GM12892 (cell line): Measurements from ENCODE around the gene CACNA2D2.

Experiments used
- DNase-seq: peaks from one replicate; pipeline ENCODE4 v3.0.0; 2011; ENCODE audit not compliant: insufficient read length
- FAIRE-seq: peaks from 2 replicates; lab custom pipeline; 2011; peaks lifted over from hg19 to GRCh38; lab: Jason Lieb, UNC
- POLR2A ChIP-seq: IDR thresholded peaks from 2 replicates; pipeline ENCODE4 v1.6.1; 2011; ENCODE audit warnings: low read depth, low read length, control low read depth
- POLR2AphosphoS5 ChIP-seq: IDR thresholded peaks from 2 replicates; pipeline ENCODE4 v1.6.1; 2011; ENCODE audit warnings: low read depth, low read length, control low read depth
- TAF1 ChIP-seq: IDR thresholded peaks from 2 replicates; pipeline ENCODE4 v1.6.1; 2011; ENCODE audit warnings: low read depth, mild to moderate bottlenecking, control low read depth, low read length, borderline replicate concordance

Gene CACNA2D2

GRCh38 chr3:50474717-50475116 is 28.7 kb downstream of the CACNA2D2 start:
- TF ChIP-seq POLR2A (no peak), TAF1 (no peak), POLR2AphosphoS5 (no peak)
- DNase-seq: no peak
- no peak for FAIRE-seq

DNA sequence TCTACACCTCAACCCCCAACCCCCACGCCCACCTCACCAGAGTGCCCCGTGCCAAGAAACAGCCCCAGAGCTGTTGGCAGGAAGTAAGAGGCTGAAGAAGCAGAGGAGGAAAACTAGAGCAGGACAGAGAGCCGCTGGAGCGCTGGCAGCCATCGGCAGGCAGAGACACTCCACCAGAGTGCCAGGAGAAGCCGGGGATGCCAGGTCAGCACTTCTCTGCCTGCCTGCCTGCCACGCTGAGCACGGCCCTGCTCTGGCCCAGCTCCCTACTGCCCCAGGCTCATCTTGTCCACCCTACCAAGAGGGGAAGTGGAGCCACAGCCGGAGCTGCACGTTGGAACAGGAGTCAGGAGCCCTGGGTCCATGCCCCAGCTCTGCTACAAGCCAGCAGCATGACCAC is 29.7 kb downstream of the CACNA2D2 start:
- DNase-seq (no peak), FAIRE-seq (no peak)
- TF ChIP-seq TAF1 (no peak), POLR2AphosphoS5 (no peak), POLR2A (no peak)

DNA sequence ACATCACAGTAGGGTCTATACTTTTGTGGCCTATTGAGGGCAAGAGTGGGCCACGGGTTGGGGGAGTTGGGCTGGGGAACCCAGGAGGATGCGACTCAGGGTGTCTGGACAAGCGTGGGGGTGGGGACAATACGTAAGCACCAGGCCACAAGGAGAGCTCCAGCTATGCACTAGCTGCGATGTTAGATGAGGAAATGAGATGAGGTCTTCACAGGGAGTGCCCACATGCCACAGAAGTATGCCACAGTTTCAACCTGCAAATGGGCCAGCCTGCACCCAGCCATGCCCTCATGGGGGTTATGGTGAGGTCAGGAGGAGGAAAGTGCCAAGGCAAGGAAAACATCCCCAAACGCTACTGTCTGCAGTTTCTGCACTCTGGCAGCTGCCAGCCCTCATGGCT is 30.5 kb downstream of the CACNA2D2 start:
- no peak for TF ChIP-seq POLR2AphosphoS5
- no peak for TF ChIP-seq TAF1
- TF ChIP-seq POLR2A: no peak
- no peak for FAIRE-seq
- DNase-seq: no peak

DNA sequence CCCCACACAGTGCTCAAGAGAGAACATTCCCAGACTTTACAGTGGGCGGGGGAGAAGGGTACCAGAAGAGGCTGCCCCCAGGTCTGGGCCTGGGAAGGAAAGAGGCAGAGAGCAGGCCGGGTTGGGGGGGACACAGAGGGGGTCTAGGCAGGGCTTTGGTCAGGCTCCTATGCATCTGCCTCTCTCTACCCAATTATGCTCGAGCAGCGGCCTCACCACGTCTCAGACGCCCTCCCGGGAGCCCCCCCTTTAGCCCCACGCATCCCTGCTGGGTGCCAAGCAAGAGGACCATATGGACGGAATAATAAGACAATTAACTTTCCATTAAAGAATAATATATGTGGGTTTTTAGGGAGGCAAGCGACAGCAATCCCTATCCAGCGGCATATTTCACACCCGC is 32.8 kb downstream of the CACNA2D2 start:
- no peak for FAIRE-seq
- no peak for DNase-seq
- TF ChIP-seq POLR2AphosphoS5: no peak
- TF ChIP-seq TAF1: no peak
- no peak for TF ChIP-seq POLR2A

GRCh38 chr3:50467919-50468318 is 35.5 kb downstream of the CACNA2D2 start:
- no peak for FAIRE-seq

GRCh38 chr3:50466177-50466576 is 37.3 kb downstream of the CACNA2D2 start:
- DNase-seq (no peak), FAIRE-seq (no peak)
- no peak for TF ChIP-seq POLR2AphosphoS5
- no peak for TF ChIP-seq POLR2A
- no peak for TF ChIP-seq TAF1

More at GRCh38 chr3:50467919-50468318, 35.5 kb downstream of the CACNA2D2 start:
- TF ChIP-seq POLR2A (no peak), TAF1 (no peak), POLR2AphosphoS5 (no peak)
- no peak for DNase-seq

DNA sequence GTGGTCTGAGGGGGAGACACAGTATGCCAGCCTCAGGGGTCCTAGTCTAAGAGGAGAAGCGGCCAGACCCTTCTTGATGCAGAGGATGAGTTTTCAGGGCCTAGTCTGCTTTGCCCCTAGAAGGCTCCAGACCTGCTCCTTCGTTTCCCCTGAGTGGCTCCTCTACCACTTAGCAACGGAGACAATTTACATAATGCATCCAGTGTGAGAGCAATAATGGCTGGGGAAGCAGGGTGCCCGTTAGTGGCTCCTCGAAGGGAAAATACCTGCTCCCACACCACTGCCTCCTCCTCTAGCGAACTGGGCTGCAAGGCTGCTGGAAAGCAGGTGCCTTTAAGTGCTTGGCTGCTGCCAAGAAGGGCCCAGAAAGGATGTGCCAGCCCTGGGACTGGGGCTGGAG is 38.9 kb downstream of the CACNA2D2 start:
- DNase-seq (no peak), FAIRE-seq (no peak)
- no peak for TF ChIP-seq TAF1
- no peak for TF ChIP-seq POLR2A
- no peak for TF ChIP-seq POLR2AphosphoS5

- DNase-seq (no peak), FAIRE-seq (no peak)
- no peak for TF ChIP-seq POLR2A
- no peak for TF ChIP-seq TAF1
- TF ChIP-seq POLR2AphosphoS5: no peak
Observed at GRCh38 chr3:50459785-50460184, 43.6 kb downstream of the CACNA2D2 start.

DNA sequence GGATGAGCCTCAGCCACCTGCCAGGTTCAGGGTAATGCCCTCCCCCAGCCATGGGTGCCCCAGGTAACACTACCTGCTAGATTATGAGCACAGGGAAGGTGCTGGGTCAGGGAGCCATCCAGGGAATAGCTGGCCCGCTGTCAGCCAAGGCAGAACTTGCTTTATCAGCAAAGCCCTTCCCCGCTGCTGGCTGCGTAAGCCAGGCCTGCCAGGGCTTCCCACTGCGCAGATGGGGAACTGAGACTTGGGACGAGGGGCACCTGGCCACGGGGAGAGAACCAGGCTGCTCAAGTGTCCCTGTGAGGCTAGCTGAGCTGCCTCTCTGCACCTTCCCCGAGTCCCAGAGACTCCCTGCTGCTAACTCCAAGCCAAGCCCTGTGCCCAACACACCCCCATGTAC is 45.4 kb downstream of the CACNA2D2 start:
- DNase-seq: no peak
- no peak for TF ChIP-seq POLR2AphosphoS5
- no peak for TF ChIP-seq TAF1
- TF ChIP-seq POLR2A: no peak
- no peak for FAIRE-seq

- TF ChIP-seq TAF1 (no peak), POLR2AphosphoS5 (no peak)
- no peak for FAIRE-seq
- no peak for DNase-seq
Observed at GRCh38 chr3:50455161-50456018, 48.0 kb downstream of the CACNA2D2 start.

GRCh38 chr3:50454481-50455070 is 48.9 kb downstream of the CACNA2D2 start:
- TF ChIP-seq POLR2A (no peak), POLR2AphosphoS5 (no peak), TAF1 (no peak)
- FAIRE-seq (no peak), DNase-seq (no peak)

GRCh38 chr3:50453907-50454306 is 49.5 kb downstream of the CACNA2D2 start:
- no peak for TF ChIP-seq POLR2AphosphoS5
- TF ChIP-seq POLR2A: no peak
- no peak for TF ChIP-seq TAF1
- FAIRE-seq: no peak
- DNase-seq: no peak
